ENCODE data around the gene DDX10.

GRCh38 chr11:108863528-108863927 is 198.7 kb downstream of the DDX10 start:
- TF ChIP-seq CTCF (IDR thresholded peaks at IDR 0.05) (no peak), POLR2A (IDR thresholded peaks at IDR 0.05) (no peak)

All from uterus (tissue), 2 donors.